HG03558 (cell line): Measurements from ENCODE around the gene NSUN6.
A peak's percentile ranks its signal among the peaks of the same experiment; 100 is the strongest.

Experiments used
- ATAC-seq: cut with Tn5 transposase; IDR thresholded peaks from one replicate; pipeline ENCODE4 v1.9.1; 2021; ENCODE audit warnings: moderate number of reproducible peaks; ENCODE audit not compliant: unreplicated experiment; ENCODE audit errors: extremely low read depth

The NSUN6 gene

DNA sequence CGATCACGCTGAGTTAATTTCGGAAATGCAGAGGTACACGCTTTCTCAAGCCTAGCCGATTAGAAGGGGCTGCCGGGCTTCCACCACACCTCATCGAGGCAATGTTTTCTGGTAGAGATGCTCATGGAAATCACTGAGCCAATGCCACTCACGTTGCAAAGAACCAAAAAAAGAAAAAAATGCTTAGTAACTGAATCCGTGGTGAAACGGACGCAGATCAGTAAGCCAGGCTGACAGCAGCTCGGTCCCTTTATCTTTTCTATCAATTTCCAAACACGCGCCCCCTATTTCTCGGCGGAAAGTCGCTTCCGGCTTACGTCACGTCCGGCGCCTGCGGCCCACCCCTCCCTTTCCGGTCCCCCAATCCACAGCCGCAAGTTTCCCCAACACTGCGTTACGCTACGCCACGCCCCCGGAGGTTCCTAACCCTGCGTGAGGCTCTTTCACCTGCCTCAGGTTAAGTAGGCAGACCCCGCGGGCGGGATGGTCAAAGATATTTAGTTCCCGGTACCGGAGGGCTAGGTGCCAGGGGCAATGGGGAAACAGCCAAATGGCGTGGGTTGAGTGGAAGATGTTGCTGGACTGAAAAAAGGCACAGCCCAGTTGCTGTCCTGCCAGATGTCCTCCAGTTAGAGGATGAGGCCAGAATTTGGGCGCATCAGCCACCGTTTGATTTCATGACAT is at the start of gene NSUN6:
Gene NSUN6, minus strand, starts transcription at position 264 of the 684 bp plus-strand sequence. CDS start 384 bp downstream, outside the sequence.
- ATAC-seq: peak; percentile 95

- ATAC-seq: no peak
These were observed 48.8 kb upstream of the NSUN6 start for GRCh38 chr10:18699849-18700840.

GRCh38 chr10:18690541-18690940 is 39.2 kb upstream of the NSUN6 start:
- no peak for ATAC-seq

- no peak for ATAC-seq
These were observed 38.1 kb upstream of the NSUN6 start for GRCh38 chr10:18689498-18689897.

DNA sequence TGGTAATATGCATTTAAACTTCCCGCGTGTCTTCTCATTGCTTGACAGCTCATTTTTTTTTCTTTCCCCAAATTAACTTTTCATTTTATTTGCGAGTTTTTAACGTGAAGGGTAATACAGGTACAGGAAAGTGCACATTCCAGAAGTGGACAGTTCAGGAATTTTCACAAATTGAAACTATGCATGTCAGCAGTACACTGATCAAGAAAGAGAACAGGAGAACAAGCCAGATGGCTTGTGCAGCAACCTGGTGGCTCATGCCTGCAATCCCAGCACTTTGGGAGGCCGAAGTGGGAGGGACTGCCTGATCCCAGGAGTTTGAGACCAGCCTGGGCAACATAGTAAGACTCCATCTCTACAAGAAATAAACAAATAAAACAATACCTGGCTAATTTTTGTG is 36.3 kb upstream of the NSUN6 start:
- ATAC-seq: no peak

DNA sequence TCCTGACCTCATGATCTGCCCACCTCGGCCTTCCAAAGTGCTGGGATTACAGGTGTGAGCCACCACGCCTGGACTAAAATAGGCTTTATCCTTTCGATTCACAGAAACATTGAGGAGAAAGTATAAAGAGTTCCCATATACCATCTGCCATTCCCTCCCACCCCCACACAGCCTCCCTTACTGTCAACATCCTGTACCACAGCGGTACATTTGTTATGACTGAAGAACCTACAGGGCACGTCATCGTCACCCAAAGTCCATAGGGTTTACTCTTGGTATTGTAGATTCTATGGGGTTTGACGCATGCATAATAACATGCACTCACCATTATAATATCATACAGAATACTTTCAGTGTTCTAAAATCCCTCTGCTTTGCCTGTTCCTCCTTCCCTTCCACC is 35.8 kb upstream of the NSUN6 start:
- no peak for ATAC-seq

DNA sequence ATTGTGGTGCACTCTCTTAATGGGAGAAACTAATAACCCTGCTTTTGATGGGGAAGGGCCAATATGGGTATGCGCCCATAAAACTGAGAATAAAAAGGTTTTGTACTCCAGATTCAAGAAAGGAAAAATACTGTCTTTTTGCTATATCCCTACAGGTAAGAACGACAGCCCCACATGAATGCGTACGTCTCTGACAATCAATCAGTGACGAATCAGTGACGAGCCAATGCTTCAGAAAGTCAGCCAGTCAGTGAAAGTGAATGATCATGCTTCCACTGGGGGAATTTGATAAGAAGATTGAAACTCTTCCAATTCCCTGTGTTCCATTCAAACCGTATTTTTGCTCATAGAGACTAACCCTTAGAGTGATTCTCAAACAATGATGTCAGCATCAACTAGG is 34.2 kb upstream of the NSUN6 start:
- no peak for ATAC-seq

DNA sequence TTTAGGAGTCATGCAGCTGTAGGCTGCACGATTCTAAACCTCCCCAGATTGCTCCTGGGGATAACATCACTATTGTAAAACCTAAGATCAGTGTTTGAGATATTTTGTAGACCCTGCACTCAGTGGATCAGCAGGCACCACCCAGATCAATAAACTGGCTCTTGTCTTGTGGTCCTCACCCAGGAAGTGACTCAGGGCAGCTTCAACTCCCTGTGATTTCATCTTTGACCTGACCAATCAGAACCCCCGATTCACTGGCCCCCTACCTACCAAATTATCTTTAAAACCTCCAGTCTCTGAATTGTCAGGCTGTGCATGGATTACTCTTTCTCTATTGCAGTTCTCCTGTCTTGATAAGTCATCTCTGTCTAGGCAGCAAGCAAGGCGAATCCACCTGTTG is 33.6 kb upstream of the NSUN6 start:
- no peak for ATAC-seq

- ATAC-seq: no peak
These were observed 33.0 kb upstream of the NSUN6 start for GRCh38 chr10:18684416-18684815.

DNA sequence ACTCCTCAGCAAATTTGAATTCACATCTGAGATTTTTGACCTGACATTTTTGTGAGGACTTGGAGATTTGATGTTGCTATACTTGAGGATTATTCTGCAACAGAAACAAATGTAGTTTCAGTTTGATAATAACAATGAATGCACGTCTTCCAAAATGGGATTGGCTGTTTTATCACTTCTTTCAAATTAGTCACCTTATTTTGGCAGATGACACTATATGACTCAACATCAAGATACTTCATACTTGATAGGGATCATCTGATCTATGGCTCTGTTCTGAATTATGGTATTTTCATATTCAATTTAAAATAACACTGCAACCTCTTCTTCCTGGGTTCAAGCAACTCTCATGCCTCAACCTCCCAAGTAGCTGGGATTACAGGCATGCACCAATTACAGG is 32.0 kb upstream of the NSUN6 start:
- no peak for ATAC-seq

DNA sequence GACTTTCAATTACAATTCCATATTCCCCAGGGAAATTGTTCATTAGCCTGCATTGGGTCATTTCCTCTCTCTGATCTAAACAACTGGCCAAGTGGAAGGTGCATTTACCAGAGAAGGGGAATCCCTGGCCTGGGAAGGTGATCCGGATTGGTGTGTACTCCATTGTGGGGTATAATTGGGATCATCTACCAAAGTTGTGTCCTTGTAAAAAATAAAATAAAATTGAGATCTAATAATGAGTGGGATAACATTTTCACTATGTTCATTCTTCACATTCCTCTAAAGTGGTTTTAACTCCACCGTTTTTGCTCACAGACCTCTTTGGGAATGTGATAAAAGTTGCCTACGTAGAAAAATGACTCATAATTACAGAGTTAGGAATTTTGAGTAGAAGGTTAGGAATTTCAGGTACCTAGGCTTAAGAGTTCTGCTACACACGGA is 30.6 kb upstream of the NSUN6 start:
- ATAC-seq: no peak

- no peak for ATAC-seq
These were observed 30.0 kb upstream of the NSUN6 start for GRCh38 chr10:18681366-18681765.

DNA sequence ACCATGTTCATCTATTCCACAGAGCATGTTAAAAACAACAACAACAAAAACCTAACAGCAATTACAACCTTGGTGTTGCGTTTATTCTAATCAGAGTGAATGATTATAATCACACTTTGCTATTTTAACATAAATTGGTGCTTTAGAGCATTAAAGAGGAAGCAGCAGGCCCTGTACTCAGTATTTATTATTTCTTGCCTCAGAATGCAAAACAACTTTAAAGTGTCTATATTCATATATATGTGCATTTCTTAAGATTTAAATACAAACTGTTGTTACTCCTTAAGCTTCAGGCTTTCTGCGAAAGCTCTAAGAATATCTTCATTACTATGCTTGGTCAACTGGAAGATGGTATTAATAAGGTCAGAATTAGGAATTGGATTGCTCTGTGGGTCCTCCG is 29.4 kb upstream of the NSUN6 start:
- ATAC-seq: no peak

GRCh38 chr10:18675086-18675801 is 23.9 kb upstream of the NSUN6 start:
- ATAC-seq: no peak

DNA sequence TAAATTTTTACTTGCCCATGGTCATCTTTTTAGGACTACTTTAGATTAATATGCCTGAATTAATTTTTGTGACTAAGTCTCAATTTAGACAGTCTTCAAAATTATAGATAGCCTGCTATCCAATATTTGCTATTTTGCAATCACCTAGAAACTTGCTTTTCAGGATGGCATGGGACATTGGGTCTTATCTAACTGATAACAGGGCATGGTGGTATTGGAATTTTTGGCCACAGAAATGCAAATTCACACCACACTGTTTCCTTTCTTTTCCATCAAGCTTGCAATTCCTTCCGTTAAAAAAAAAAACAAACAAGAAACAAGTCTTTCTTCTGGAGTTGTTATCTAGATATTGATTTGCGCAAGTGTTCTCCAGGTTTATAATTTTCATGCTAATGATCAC is 16.6 kb upstream of the NSUN6 start:
- ATAC-seq: no peak

DNA sequence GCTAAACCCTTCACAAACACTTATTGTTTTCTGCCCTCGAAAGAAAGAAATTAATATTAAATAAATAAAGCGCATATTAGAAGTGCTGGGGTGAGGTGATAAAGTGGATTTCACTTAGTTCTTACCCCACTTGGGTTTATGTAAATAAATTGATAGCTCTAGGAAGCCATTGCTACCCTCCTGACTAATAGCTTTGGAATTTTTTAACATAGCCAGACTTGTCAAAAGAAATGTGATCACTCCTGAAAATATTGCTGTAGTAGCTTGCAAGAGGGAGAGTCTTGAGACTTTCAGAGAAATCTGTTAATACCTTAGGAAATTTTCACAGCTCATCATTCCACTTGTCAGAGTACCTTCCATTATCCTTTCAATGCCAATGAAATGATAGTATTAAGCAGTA is 15.4 kb upstream of the NSUN6 start:
- ATAC-seq: no peak

DNA sequence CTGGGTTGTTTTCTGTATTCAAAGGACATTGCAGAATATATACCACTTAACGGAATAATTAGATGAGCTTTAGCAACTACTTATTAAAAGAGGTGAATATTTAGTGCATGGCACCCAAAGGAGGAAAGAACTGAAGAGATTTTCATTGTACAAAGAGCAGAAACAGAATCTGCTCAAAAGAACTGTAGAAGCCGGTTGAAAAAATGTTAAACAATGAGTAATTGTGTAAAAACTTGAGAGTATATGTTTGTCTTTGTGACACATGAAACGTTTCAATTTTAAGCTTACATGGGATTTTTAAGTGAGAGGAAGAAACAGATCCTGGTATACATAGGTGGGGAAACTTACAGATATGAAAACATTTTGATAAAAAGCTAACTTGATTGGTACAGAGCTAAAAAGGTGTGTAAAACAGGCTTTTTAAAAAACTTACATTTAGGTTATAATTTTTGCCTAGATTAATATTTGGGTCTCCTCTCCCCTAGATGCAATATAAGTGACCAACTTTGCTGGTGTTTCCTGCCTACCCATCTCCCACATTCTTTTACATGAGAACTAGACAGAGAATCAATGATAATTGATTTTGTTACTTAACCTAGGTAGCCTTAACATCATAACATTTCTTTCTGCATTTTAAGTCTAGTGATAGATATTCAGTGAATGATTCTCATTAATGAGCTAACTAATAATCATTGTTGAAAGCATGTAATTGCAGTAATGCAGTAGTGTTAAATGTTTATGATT is 14.6 kb upstream of the NSUN6 start:
- no peak for ATAC-seq

- ATAC-seq: no peak
These were observed 13.6 kb upstream of the NSUN6 start for GRCh38 chr10:18664841-18665478.

- ATAC-seq: no peak
These were observed 9.5 kb upstream of the NSUN6 start for GRCh38 chr10:18660816-18661431.
